Activated T-cell treated with anti-CD3 and anti-CD28 coated beads, Interleukin-2, amount 50 U/mL, for 4 hours (primary cell): ENCODE data around the gene FFAR3. TPM values are rescaled to one million over a fixed set of nuclear protein-coding genes. Genes with fewer than 3 reads are reported as not detected.
"Not testable (repeated sequence)": the region's sequence is repeated elsewhere in the genome, so short reads cannot be mapped to it uniquely, and the experiment has no call there.

Source experiments
- ATAC-seq, 2 donors: fragments of 200-7000 bp; cut with Tn5 transposase; one replicate each; pipeline ENCODE4 v1.10.0; 2021
- DNase-seq: peaks from one replicate; pipeline ENCODE4 v3.0.0-alpha.2; 2020
- H3K27me3 Mint-ChIP-seq: one replicate; pipeline ENCODE4 v1.8.0; 2021; ENCODE audit warnings: low read depth, mixed read lengths
- H3K36me3 Mint-ChIP-seq: one replicate; pipeline ENCODE4 v1.8.0; 2022; ENCODE audit warnings: mixed read lengths; ENCODE audit not compliant: insufficient read depth
- H3K4me1 Mint-ChIP-seq: one replicate; pipeline ENCODE4 v1.8.0; 2021; ENCODE audit warnings: low read depth, mixed read lengths
- H3K4me3 Mint-ChIP-seq: one replicate; pipeline ENCODE4 v1.8.0; 2021; ENCODE audit warnings: mild to moderate bottlenecking, moderate library complexity, mixed read lengths
- H3K9me3 Mint-ChIP-seq: one replicate; pipeline ENCODE4 v1.8.0; 2021; ENCODE audit warnings: mixed read lengths
- total RNA-seq, 3 donors: library from RNA; stranded (reverse); gene quantifications; one replicate each; pipeline ENCODE4 v1.2.1, GENCODE V29; 2021

Gene FFAR3
- total RNA-seq, 3 donors from 2014 or later, result 0.30 to 0.91 (median 0.61) TPM

DNA sequence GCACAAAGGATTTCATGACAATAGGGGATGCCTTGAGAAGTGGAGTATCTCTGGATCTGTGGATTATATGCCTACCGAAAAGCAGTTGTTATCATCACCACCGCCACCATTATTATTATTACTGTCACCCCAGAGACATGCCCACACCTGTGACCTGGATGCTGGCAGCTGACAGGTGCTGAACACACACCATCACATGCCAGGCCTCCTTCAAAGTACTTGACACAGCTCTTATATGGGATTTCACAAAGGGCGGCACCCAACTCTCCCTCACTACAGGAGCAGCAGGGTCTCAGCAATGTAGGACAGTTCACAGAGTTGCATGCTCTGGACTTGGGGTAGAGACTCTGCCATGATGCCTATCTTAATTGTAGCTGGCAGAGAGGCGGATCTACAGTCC is 7.0 kb downstream of the FFAR3 start:
- DNase-seq (no peak), ATAC-seq (no peak)
- Mint-ChIP-seq H3K9me3 (no peaks in the 10 kb centered on the region), H3K4me1 (no peaks in the 10 kb centered on the region), H3K4me3 (no peak overlapping the region), H3K27me3 (peaks cover 12% of the 10 kb centered on the region), H3K36me3 (no peaks in the 10 kb centered on the region)

DNA sequence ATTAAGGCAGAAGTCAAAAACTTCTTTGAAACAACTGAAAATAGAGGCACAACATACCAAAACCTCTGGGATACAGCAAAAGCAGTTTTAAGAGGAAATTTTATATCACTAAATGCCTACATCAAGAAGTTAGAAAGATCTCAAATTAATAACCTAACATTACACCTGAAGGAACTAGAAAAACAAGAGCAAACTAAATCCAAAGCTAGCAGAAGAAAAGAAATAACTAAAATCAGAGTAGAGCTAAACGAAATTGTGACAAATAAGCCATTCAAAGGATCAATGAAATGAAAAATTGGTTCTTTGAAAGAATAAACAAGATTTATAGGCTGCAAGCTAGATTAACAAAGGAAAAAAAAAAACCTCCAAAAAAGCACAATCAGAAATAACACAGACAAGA is 10.1 kb downstream of the FFAR3 start:
- ATAC-seq (no peak), DNase-seq (no peak)
- Mint-ChIP-seq H3K4me1 (no peaks in the 10 kb centered on the region), H3K9me3 (no peaks in the 10 kb centered on the region), H3K36me3 (no peaks in the 10 kb centered on the region), H3K4me3 (no peak overlapping the region), H3K27me3 (peaks cover 4% of the 10 kb centered on the region)

DNA sequence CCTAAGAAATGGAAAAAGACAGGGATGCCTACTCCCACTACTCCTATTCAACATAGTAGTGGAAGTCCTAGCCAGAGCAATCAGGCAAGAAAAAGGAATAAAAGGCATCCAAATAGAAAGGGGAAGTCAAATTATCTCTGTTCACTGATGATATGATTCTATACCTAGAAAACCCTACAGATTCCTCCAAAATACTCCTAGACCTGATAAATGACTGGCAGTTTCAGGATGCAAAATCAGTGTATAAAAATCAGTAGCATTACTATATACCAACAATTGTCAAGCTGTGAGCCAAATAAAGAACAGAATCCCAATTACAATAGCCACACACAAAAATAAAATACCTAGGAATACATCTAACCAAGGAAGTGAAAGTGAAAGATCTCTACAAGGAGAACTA is 11.3 kb downstream of the FFAR3 start:
- Mint-ChIP-seq H3K36me3 (no peaks in the 10 kb centered on the region), H3K4me3 (no peak overlapping the region), H3K4me1 (no peaks in the 10 kb centered on the region), H3K9me3 (no peaks in the 10 kb centered on the region), H3K27me3 (peaks cover 4% of the 10 kb centered on the region)
- DNase-seq (no peak), ATAC-seq (no peak)

DNA sequence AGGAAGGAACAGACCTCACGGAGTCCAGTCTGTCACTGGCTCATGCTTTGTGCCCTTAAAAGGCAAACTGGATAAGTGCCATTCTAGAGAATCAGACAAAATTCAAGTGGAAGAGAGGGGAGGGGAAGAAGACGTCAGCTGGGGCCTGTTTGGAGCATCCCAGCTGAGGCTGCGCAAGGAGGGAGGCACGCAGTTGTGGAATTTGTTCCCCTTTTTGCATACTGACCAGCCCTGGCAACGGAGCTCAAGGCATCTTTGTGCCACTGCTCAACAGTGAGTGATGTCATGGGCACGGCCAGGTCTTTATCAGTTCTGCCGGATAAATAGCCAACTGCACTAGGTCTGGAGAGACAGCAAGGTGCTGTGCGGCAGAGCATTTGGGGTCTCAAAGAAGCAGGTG is 12.5 kb downstream of the FFAR3 start, which contains the start of gene GPR42:
Gene GPR42 (plus strand): TSS at position 347 of the 400 bp plus-strand sequence. CDS start 292 bp downstream, outside the sequence.
- Mint-ChIP-seq H3K4me1 (peaks cover 5% of the 10 kb centered on the region), H3K36me3 (no peaks in the 10 kb centered on the region), H3K27me3 (peaks cover 7% of the 10 kb centered on the region), H3K4me3 (no peak within 1 kb of the TSS), H3K9me3 (no peaks in the 10 kb centered on the region)
- ATAC-seq (no peak), DNase-seq (no peak)

DNA sequence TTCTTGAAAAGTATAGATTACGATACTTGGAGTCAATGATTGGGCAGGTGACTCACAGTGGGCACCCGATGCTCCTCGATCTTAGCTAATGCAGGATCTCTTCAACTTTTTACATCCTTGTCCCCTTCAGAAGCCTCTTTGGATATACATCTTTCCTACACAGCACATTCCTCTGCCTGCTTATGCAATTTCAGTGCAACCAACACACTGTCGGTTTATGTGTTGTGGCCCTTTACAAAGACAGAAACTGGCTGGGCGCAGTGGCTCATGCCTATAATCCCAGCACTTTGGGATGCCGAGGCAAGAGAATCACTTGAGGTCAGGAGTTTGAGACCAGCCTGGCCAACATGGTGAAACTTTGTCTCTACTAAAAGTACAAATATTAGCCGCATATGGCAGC is 15.2 kb downstream of the FFAR3 start:
- Mint-ChIP-seq H3K36me3 (no peaks in the 10 kb centered on the region), H3K4me1 (peaks cover 8% of the 10 kb centered on the region), H3K27me3 (peaks cover 9% of the 10 kb centered on the region), H3K4me3 (no peak overlapping the region), H3K9me3 (peaks cover 3% of the 10 kb centered on the region)
- DNase-seq (no peak), ATAC-seq (no peak)

DNA sequence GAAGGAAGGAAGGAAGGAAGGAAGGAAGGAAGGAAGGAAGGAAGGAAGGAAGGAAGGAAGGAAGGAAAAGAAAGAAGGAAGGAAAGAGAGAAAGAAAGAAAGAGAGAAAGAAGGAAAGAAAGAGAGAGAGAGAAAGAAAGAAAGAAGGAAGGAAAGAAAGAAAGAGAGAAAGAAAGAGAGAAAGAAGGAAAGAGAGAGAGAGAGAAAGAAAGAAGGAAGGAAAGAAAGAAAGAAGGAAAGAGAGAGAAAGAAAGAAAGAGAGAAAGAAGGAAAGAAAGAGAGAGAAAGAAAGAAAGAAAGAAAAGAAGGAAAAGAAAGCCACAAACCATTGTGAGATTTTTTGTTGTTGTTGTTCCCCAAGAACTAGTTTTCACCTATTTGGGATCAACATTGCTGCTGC is 15.8 kb downstream of the FFAR3 start:
- not testable (repeated sequence) for H3K9me3 Mint-ChIP-seq, H3K4me3 Mint-ChIP-seq, ATAC-seq, DNase-seq, H3K4me1 Mint-ChIP-seq, H3K27me3 Mint-ChIP-seq, H3K36me3 Mint-ChIP-seq

DNA sequence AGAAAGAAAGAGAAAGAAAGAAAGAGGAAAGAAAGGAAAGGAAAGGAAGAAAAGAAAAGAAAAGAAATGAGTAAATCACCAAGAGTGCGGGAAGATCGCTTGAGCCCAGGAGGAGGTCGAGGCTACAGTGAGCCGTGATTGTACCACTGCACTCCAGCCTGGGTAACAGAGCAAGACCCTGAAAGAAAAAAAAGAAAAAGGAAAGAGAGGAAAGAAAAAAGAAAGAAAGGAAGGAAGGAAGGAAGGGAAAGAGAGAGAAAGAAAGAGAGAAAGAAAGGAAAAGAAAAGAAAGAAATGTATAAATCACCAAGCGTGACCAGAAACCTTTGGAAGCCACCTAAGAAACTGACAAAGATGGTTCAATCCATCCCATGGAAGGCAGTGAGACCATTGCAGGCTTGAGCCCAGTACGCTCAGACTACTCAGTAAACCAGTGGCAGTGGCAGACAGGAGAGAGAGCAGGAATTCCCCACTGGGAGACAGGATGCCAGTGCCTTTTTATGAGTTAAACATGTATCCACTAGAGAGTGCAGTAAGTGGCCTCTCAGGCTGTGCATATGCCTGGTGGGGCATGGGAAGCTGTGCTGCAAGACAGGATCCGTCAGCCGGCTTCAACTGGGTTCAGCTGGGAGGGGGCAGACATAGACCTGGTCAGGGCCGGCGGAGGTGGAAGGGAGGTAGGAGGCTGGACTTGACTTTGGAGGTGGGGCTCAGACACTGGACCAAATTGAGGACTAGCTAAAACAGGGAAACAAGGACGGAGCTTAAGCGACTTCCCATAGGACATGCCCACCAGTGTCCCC is 17.4 kb downstream of the FFAR3 start:
- Mint-ChIP-seq H3K36me3 (no peaks in the 10 kb centered on the region), H3K27me3 (peaks cover 8% of the 10 kb centered on the region), H3K9me3 (peaks cover 6% of the 10 kb centered on the region), H3K4me3 (no peak overlapping the region), H3K4me1 (peaks cover 8% of the 10 kb centered on the region)
- DNase-seq (no peak), ATAC-seq (no peak)

DNA sequence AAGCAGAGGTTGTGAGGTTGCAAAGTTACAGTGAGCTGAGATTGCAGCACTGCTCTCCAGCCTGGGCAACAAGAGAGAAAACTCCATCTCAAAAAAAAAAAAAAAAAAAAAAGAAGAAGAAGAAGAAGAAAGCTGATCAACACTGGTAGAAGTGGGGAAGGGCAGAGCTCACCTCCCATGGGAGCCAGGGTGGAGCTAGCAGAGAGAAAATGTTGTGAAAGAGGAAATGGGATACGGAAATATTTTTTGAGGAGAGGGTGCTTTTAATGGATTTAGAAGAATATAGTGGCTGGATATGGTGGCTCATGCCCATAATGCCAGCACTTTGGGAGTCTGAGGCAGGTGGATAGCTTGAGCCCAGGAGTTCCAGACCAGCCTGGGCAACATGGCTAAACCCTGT is 19.4 kb downstream of the FFAR3 start:
- H3K27me3 Mint-ChIP-seq, result peaks cover 11% of the 10 kb centered on the region

DNA sequence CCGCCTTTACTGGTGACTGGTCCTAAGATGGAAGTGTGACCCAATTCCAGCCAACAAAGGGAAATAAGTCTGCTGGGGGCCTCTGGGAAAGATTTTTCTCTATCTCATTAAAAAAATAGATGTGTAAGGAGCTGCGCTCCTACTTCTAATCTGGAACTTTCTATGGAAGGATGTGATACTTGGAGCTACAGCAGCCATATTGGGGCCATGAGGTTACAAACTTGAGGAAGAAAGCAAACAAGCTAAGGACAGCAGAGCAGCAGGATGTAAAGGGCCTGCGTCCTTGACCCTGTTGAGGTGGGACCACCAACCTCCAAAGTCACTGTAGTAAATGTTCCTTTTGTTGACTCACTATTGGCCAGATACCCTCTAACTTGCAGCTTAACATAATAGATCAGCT is 20.1 kb downstream of the FFAR3 start:
- no peaks in the 10 kb centered on the region for H3K36me3 Mint-ChIP-seq
- H3K4me1 Mint-ChIP-seq, result peaks cover 8% of the 10 kb centered on the region
- ATAC-seq, result no peak
- peaks cover 15% of the 10 kb centered on the region for H3K27me3 Mint-ChIP-seq
- no peak overlapping the region for H3K4me3 Mint-ChIP-seq
- DNase-seq, result no peak
- peaks cover 6% of the 10 kb centered on the region for H3K9me3 Mint-ChIP-seq

More for the DNA sequence above, 19.4 kb downstream of the FFAR3 start:
- DNase-seq, result no peak
- no peaks in the 10 kb centered on the region for H3K36me3 Mint-ChIP-seq
- ATAC-seq, result no peak
- peaks cover 8% of the 10 kb centered on the region for H3K4me1 Mint-ChIP-seq
- peaks cover 6% of the 10 kb centered on the region for H3K9me3 Mint-ChIP-seq
- no peak overlapping the region for H3K4me3 Mint-ChIP-seq

DNA sequence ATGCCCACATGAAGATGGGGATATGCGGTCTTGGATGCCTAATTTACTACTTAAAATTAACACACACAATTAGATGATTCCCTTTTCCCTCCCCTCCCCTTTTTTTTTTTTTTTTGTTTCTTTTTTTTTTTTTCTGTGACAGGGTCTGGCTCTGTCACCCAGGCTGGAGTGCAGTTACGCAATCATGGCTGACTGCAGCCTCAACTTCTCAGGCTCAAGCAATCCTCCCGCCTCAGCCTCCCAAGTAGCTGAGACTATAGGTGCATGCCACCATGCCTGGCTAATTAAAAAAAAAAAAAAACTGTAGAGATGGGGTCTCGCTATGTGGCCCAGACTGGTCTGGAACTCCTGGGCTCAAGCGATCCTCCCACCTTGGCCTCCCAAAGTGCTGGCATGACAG is 21.3 kb downstream of the FFAR3 start:
- DNase-seq, H3K4me3 Mint-ChIP-seq, H3K9me3 Mint-ChIP-seq, ATAC-seq, H3K36me3 Mint-ChIP-seq, H3K4me1 Mint-ChIP-seq: not testable (repeated sequence)
- peaks cover 17% of the 10 kb centered on the region for H3K27me3 Mint-ChIP-seq

DNA sequence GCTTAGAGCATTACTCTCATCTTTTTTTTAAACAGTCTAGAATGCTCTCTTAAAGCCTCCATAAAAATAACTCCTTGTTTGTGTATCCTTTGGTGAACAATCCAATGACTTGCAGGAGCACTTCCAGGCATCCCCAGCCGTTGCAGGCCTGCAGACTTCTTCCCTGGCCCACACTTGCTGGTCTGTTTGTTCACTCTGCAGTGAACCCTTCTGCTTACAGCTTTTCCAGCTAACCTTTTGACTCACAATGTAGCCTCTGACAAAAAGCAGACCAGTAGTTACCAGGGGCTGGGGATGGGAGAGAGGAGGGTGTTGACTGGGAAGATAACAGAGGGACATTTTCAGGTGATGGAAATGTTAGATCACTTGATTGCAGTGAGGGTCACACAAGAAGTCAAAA is 21.7 kb downstream of the FFAR3 start:
- no peaks in the 10 kb centered on the region for H3K36me3 Mint-ChIP-seq
- no peak overlapping the region for H3K4me3 Mint-ChIP-seq
- peaks cover 6% of the 10 kb centered on the region for H3K4me1 Mint-ChIP-seq
- H3K9me3 Mint-ChIP-seq, result peaks cover 6% of the 10 kb centered on the region
- peaks cover 17% of the 10 kb centered on the region for H3K27me3 Mint-ChIP-seq
- no peak for ATAC-seq
- no peak for DNase-seq

DNA sequence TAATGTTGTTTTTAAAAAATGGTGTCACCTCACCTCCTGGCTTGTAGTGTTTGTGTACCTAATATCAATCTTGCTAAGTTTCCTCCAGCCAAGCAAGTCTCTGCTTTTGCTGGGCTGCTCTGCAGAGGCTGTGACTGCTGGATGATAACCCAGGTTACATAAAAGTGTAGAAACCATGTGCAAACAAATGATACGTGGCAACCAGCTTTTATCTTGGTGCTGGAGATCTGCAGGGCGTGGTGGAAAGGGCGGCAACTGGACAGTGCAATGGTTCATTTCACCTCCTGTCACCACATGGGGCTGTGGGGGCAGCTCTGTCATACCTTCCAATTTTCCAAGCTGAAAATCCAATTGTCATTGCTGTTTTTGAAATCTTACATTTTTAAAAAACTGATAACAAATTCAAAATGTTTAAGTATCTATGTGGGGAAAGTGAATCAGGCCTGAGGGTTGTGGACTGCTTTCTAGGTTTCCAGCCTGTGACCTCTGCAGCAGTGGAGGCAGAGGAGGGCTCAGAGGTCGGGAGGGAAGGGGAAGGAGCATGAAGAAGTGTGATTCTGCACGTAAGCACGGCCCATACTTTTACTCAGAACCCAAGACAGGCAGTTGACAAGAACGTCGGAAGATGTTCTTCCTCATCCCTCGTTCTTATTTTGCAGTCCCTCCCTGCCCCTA is 22.3 kb downstream of the FFAR3 start:
- Mint-ChIP-seq H3K4me1 (peaks cover 4% of the 10 kb centered on the region), H3K9me3 (peaks cover 6% of the 10 kb centered on the region), H3K4me3 (no peak overlapping the region), H3K36me3 (no peaks in the 10 kb centered on the region), H3K27me3 (peaks cover 14% of the 10 kb centered on the region)
- DNase-seq, result no peak
- no peak for ATAC-seq

DNA sequence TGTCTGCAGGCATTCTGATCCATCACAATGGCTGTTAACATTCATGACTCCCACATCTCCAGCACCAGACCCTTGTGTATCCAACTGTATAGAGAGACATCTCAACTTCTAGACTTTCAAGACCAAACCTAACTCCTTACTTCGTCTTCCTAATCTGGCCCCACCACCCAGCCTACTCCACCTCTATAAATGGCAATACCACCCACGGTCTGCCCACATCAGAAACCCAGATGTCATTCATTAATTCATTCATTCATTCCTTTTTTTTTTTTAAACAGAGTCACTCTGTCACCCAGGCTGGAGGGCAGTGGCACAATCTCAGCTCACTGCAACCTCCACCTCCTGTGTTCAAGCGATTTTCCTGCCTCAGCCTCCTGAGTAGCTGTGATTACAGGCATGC is 23.1 kb downstream of the FFAR3 start:
- Mint-ChIP-seq H3K36me3 (no peaks in the 10 kb centered on the region), H3K4me3 (no peak overlapping the region)
- no peak for ATAC-seq

DNA sequence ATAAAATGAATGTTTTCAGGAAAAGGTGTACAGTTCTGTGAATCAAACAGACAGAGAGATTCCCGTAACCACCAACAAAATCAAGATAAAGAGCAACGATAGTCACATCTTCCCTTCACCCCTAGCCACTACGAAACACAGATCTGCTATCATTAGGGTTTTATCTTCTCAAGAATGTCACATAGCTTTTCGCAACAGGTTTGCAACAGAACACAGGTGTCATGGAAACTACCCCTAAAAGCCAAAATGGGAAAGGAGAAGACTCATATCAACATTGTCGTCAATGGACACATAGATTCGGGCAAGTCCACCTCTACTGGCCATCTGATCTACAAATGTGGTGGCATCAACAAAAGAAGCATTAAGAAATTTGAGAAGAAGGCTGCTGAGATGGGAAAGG is 23.7 kb downstream of the FFAR3 start:
- Mint-ChIP-seq H3K4me3 (no peak overlapping the region), H3K4me1 (peaks cover 3% of the 10 kb centered on the region), H3K36me3 (no peaks in the 10 kb centered on the region), H3K9me3 (peaks cover 13% of the 10 kb centered on the region), H3K27me3 (peaks cover 14% of the 10 kb centered on the region)
- DNase-seq (no peak), ATAC-seq (no peak)

More for the DNA sequence above, 23.1 kb downstream of the FFAR3 start:
- no peak for DNase-seq
- Mint-ChIP-seq H3K4me1 (peaks cover 4% of the 10 kb centered on the region), H3K9me3 (peaks cover 7% of the 10 kb centered on the region), H3K27me3 (peaks cover 14% of the 10 kb centered on the region)

DNA sequence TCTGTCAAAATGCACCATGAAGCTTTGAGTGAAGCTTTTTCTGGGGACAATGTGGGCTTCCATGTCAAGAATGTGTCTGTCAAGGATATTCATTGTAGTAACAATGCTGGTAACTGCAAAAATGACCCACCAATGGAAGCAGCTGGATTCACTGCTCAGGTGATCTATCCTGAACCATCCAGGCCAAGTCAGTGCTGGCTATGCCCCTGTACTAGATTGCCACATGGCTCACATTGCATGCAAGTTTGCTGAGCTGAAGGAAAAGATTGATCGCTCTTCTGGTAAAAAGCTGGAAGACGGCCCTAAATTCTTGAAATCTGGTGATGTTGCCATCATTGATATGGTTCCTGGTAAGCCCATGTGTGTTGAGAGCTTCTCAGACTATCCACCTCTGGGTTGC is 25.3 kb downstream of the FFAR3 start:
- H3K4me3 Mint-ChIP-seq, result no peak overlapping the region
- peaks cover 9% of the 10 kb centered on the region for H3K9me3 Mint-ChIP-seq
- ATAC-seq, result no peak
- no peak for DNase-seq
- no peaks in the 10 kb centered on the region for H3K4me1 Mint-ChIP-seq
- peaks cover 10% of the 10 kb centered on the region for H3K27me3 Mint-ChIP-seq
- no peaks in the 10 kb centered on the region for H3K36me3 Mint-ChIP-seq
